Measurements from ENCODE around the gene DEXI.

Gene DEXI
- 10.8 to 20.1 (median 15.7) reads per million in 3 donors for total RNA-seq

DNA sequence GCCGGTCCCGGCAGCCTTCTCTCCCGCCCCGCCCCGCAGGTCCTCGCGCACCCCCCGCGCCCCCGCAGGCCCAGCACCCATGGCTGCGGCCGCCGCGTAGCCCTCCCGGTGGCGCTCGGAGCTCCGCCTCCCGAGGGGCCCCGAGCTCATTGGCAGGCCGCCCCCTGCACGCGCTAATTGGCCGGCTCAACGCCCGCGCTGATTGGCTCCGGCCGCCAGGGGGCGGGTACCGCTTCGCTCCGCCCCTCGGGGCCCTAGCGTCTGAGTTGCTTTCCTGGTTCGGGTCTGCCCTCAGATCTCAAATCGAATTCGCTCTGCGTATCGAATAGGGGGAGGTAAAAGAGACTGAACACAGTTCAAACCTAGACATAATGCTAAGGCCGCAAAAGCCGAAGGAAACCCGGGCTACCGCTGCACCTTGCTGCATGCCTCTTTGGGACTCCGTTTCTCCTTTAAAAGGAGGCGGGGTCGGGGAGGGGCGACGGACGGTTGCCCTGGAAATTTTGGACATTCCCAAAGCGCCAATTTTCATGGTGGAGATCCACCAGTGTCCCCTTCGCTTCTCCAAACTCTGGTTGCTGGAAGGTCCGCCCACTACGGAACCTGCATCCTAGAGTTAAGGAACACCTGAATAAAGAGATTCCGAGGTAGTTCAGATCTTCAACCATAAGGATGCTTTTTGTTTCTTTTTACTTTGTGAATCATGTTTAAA, at the start of gene DEXI:
DEXI (minus strand) TSS at position 117 of the 712 bp plus-strand sequence. CDS start 463 bp downstream, outside the sequence.
- H3K27ac ChIP-seq (ENCODE audit: insufficient read depth, low read length, poor library complexity, severe bottlenecking) = peak within 1 kb of the TSS; percentile 55
- no peaks in the 10 kb centered on the region for H3K36me3 ChIP-seq (ENCODE audit: control insufficient read depth, insufficient read depth, low read length)
- peak; percentile 89 to 92 (median 90) for DNase-seq
- no peaks in the 10 kb centered on the region for H3K27me3 ChIP-seq (replicated peaks; ENCODE audit: control insufficient read depth, insufficient read depth, low read length, poor library complexity, severe bottlenecking)
- no peaks in the 10 kb centered on the region for H3K9me3 ChIP-seq (ENCODE audit: control insufficient read depth, low read length)
- H3K4me1 ChIP-seq (ENCODE audit: control insufficient read depth, insufficient read depth, low read length, poor library complexity, severe bottlenecking) = peaks cover 51% of the 10 kb centered on the region
- peak within 1 kb of the TSS; percentile 63 for H3K4me3 ChIP-seq (ENCODE audit: insufficient read depth, low read depth, low read length, poor library complexity, severe bottlenecking)

DNA sequence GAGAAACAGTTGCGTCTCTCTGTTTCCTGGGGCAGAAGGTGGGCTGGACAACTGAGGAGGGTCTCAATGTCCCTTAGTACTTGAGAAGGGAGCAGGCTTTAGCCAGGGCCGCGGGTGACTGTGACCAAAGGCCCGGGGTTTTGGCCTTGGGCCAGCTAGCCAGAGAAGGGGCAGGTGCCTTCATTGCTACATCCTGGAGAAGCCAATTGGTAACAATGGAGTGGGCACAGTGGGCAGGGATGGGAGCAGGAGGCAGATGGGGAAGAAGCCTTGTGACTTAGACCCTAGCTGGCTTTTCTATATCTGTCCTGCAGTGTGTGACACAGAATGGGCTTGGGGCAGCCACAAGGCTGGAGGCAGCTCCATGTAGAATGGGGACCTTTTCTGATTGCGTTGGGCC, 48.1 kb upstream of the DEXI start:
- no peak overlapping the region for H3K27ac ChIP-seq (ENCODE audit: insufficient read depth, low read length, poor library complexity, severe bottlenecking)
- no peaks in the 10 kb centered on the region for H3K9me3 ChIP-seq (ENCODE audit: control insufficient read depth, low read length)
- no peak for DNase-seq
- peaks cover 5% of the 10 kb centered on the region for H3K36me3 ChIP-seq (ENCODE audit: control insufficient read depth, insufficient read depth, low read length)
- H3K27me3 ChIP-seq (replicated peaks; ENCODE audit: control insufficient read depth, insufficient read depth, low read length, poor library complexity, severe bottlenecking) = no peaks in the 10 kb centered on the region
- H3K4me3 ChIP-seq (ENCODE audit: insufficient read depth, low read depth, low read length, poor library complexity, severe bottlenecking) = no peak overlapping the region
- peaks cover 16% of the 10 kb centered on the region for H3K4me1 ChIP-seq (ENCODE audit: control insufficient read depth, insufficient read depth, low read length, poor library complexity, severe bottlenecking)

DNA sequence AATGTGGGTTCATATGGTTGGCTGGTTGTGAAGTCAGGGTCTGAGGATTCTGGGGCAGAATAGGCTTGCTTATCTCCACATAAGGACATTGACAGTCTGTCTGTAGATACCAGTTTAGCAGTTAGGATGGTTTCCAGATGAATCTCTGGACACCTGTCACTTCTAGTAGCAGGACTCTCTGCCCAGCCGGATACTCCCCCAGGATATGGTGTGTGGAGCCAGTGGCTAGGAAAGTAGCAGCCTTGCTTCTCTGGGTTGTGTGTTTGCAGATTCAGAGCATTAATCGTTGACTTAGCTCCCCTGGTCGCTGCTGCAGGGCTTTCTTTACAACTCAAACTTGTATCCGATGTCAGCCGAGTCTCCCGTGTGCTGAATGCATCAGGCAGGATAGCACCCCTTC, 47.3 kb upstream of the DEXI start:
- no peak overlapping the region for H3K4me3 ChIP-seq (ENCODE audit: insufficient read depth, low read depth, low read length, poor library complexity, severe bottlenecking)
- peaks cover 5% of the 10 kb centered on the region for H3K36me3 ChIP-seq (ENCODE audit: control insufficient read depth, insufficient read depth, low read length)

DNA sequence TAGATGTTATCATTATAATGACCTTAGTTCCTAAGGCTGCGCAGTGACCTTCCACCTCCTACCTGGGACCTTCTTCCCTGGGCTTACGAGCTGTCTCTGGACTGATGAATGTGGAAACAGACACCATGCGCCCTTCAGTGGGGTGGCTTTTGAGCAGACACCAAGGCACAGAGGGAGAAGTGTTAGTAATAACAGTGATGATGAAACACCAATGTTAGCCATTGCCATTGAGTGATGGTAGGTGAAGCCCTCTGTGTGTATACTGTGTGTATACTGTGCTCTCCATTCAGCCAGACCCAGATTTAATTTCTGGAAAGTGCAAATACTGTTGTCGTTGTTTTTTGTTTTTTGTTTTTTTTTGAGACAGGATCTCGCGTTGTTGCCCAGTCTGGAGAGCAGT, 46.6 kb upstream of the DEXI start:
- no peaks in the 10 kb centered on the region for H3K9me3 ChIP-seq (ENCODE audit: control insufficient read depth, low read length)
- peaks cover 16% of the 10 kb centered on the region for H3K4me1 ChIP-seq (ENCODE audit: control insufficient read depth, insufficient read depth, low read length, poor library complexity, severe bottlenecking)
- no peak overlapping the region for H3K4me3 ChIP-seq (ENCODE audit: insufficient read depth, low read depth, low read length, poor library complexity, severe bottlenecking)
- no peaks in the 10 kb centered on the region for H3K36me3 ChIP-seq (ENCODE audit: control insufficient read depth, insufficient read depth, low read length)
- H3K27ac ChIP-seq (ENCODE audit: insufficient read depth, low read length, poor library complexity, severe bottlenecking) = no peak overlapping the region
- no peak for DNase-seq
- H3K27me3 ChIP-seq (replicated peaks; ENCODE audit: control insufficient read depth, insufficient read depth, low read length, poor library complexity, severe bottlenecking) = no peaks in the 10 kb centered on the region

More for the DNA sequence above, 47.3 kb upstream of the DEXI start:
- peaks cover 16% of the 10 kb centered on the region for H3K4me1 ChIP-seq (ENCODE audit: control insufficient read depth, insufficient read depth, low read length, poor library complexity, severe bottlenecking)
- no peaks in the 10 kb centered on the region for H3K9me3 ChIP-seq (ENCODE audit: control insufficient read depth, low read length)
- no peak for DNase-seq
- no peaks in the 10 kb centered on the region for H3K27me3 ChIP-seq (replicated peaks; ENCODE audit: control insufficient read depth, insufficient read depth, low read length, poor library complexity, severe bottlenecking)
- no peak overlapping the region for H3K27ac ChIP-seq (ENCODE audit: insufficient read depth, low read length, poor library complexity, severe bottlenecking)

DNA sequence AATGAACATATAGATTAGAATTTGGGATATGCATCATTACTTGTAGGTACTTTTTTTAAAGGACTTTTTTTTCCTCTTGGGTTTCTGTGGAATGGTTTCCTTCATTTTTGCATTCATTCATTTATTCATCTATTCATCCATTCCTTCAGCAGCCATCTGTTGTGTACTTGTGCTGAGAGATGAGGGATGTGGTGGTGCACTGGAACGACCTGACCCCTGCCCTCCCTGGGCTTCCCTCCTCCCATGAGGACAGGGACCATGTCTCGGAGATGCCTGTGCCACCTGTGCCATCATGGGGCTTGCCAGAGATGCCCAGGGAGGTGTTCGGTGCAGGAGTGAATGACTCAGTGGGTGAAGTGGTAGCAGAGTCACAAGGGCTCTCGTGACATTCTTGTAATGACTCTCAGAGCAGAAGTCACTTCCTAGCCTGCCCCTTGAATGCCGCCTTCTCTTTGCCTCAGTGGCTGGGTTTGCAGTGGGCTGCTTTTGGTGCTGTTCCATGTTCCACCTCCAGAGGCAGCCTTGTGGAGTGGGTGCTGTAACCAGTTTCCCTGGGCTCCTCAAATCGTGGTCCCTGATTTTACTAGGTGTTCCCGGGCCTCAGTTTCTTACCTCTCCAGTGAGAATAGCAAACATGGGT, 46.0 kb upstream of the DEXI start:
- DNase-seq = peak in 1 of 3 donors; percentile 18
- Histone ChIP-seq H3K9me3 (ENCODE audit: control insufficient read depth, low read length) (no peaks in the 10 kb centered on the region), H3K27me3 (replicated peaks; ENCODE audit: control insufficient read depth, insufficient read depth, low read length, poor library complexity, severe bottlenecking) (no peaks in the 10 kb centered on the region), H3K4me1 (ENCODE audit: control insufficient read depth, insufficient read depth, low read length, poor library complexity, severe bottlenecking) (peaks cover 16% of the 10 kb centered on the region), H3K4me3 (ENCODE audit: insufficient read depth, low read depth, low read length, poor library complexity, severe bottlenecking) (no peak overlapping the region), H3K27ac (ENCODE audit: insufficient read depth, low read length, poor library complexity, severe bottlenecking) (no peak overlapping the region), H3K36me3 (ENCODE audit: control insufficient read depth, insufficient read depth, low read length) (no peaks in the 10 kb centered on the region)

DNA sequence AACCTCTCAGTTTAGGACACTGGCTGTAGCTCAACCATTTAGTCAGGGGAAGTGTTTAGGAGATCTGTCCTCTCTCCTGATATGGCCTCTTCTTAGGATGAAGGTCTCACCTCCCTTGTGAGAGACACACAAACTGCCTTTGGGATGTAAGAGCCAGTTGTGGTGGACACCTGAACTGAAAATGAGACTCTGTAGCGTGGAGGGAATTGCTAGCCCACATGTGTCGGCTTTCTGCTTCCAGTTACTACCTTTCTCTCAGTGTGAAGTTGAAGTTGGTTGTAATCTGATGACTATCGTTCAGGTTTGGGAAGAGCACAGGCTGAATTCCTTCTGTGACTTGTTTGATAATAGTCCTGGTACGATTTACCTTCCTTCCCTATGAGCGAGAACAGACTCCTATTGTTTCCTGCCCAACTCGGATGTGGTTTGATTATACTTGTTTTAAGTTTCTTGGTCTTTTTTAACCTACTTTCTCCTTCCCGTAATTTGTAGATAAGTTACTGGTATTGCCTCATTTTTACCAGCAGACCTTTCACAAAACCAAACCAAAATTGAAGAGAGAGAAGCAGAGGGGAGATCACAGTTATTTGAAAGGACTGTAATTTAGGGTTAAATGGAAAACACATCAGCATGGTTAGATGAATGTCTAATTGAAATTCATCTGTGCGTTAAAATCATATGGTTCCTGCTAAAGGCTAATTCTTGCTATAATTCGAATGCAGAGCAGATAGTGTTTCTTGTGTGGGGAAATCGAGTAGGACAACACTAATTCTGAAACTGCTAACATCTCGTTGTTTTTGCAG, 45.3 kb upstream of the DEXI start:
- Histone ChIP-seq H3K36me3 (ENCODE audit: control insufficient read depth, insufficient read depth, low read length) (no peaks in the 10 kb centered on the region), H3K4me3 (ENCODE audit: insufficient read depth, low read depth, low read length, poor library complexity, severe bottlenecking) (no peak overlapping the region), H3K4me1 (ENCODE audit: control insufficient read depth, insufficient read depth, low read length, poor library complexity, severe bottlenecking) (peaks cover 16% of the 10 kb centered on the region), H3K27me3 (replicated peaks; ENCODE audit: control insufficient read depth, insufficient read depth, low read length, poor library complexity, severe bottlenecking) (no peaks in the 10 kb centered on the region), H3K9me3 (ENCODE audit: control insufficient read depth, low read length) (no peaks in the 10 kb centered on the region), H3K27ac (ENCODE audit: insufficient read depth, low read length, poor library complexity, severe bottlenecking) (no peak overlapping the region)
- DNase-seq = no peak

DNA sequence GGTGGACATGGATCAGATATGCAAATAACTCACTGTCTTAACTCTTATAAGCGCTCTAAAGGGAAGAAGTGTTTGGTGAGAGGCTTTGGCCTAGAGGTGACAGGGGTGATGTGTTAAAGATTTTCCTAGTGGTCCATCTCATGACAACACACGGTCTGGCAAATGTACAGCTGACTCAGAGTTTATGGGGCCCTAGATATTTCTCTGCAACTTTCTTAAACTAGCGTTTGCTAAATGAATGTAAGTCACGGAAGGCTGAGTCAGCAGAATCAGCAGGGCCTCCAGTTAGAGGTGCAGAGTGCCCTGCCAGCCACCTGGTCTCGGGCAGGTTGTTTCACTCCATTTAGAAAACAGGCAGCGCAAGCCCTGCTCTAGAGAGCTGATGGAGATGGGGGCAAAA, 42.2 kb upstream of the DEXI start:
- no peaks in the 10 kb centered on the region for H3K27me3 ChIP-seq (replicated peaks; ENCODE audit: control insufficient read depth, insufficient read depth, low read length, poor library complexity, severe bottlenecking)
- H3K27ac ChIP-seq (ENCODE audit: insufficient read depth, low read length, poor library complexity, severe bottlenecking) = no peak overlapping the region
- H3K4me1 ChIP-seq (ENCODE audit: control insufficient read depth, insufficient read depth, low read length, poor library complexity, severe bottlenecking) = peaks cover 16% of the 10 kb centered on the region
- DNase-seq = no peak
- no peaks in the 10 kb centered on the region for H3K9me3 ChIP-seq (ENCODE audit: control insufficient read depth, low read length)
- peaks cover 9% of the 10 kb centered on the region for H3K36me3 ChIP-seq (ENCODE audit: control insufficient read depth, insufficient read depth, low read length)
- H3K4me3 ChIP-seq (ENCODE audit: insufficient read depth, low read depth, low read length, poor library complexity, severe bottlenecking) = no peak overlapping the region

DNA sequence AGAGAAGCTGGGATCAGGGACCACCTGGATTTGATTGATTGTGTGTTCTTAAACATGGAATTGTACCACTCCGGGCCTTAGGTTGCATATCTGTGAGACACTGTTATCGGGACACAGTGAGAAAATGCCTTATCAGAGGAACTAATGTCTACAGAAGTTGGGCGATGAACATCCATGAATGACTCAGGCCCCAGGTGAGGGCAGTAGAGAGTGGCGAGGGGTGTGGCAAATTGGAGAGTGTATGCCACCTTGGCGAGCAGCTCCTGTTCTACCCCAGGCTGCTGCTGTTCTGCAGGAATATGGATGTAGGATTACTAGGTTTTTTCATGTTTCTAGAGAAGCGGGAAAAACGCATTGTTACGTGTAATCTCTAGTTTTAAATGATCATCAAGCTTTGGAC, 40.9 kb upstream of the DEXI start:
- no peak for DNase-seq
- H3K9me3 ChIP-seq (ENCODE audit: control insufficient read depth, low read length) = no peaks in the 10 kb centered on the region
- no peak overlapping the region for H3K27ac ChIP-seq (ENCODE audit: insufficient read depth, low read length, poor library complexity, severe bottlenecking)
- H3K27me3 ChIP-seq (replicated peaks; ENCODE audit: control insufficient read depth, insufficient read depth, low read length, poor library complexity, severe bottlenecking) = no peaks in the 10 kb centered on the region
- H3K4me3 ChIP-seq (ENCODE audit: insufficient read depth, low read depth, low read length, poor library complexity, severe bottlenecking) = no peak overlapping the region
- H3K4me1 ChIP-seq (ENCODE audit: control insufficient read depth, insufficient read depth, low read length, poor library complexity, severe bottlenecking) = peaks cover 7% of the 10 kb centered on the region
- H3K36me3 ChIP-seq (ENCODE audit: control insufficient read depth, insufficient read depth, low read length) = peaks cover 16% of the 10 kb centered on the region

DNA sequence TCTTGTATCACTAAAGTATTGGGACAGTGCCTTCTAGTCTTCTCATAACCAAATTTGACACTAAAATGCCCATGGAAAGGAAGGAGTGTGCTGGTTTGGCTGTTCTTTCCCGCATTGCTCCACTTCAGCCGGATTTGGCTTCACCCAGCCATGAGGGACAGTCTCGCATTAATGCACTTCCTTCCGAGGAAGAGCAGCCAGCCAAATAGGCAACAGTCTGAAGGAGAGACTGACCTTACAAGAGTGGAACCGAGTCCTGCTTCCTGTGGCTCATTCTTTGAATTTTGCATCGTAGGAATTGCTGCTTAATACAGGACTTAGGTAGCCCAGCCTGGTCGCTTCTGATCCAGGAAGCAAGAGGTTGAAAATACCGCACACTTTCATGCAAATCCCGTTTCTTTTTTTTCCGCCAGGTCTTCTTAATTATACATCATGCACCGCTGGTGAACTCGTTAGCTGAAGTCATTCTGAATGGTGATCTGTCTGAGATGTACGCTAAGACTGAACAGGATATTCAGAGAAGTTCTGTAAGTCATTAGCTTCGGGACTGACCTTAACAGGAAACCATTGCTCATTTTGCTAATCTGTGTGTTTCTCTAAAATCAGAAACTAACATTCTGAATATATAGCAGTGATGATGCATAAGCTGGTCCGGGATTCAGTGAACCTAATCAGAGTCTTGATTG, 40.3 kb upstream of the DEXI start:
- Histone ChIP-seq H3K4me1 (ENCODE audit: control insufficient read depth, insufficient read depth, low read length, poor library complexity, severe bottlenecking) (peaks cover 5% of the 10 kb centered on the region), H3K9me3 (ENCODE audit: control insufficient read depth, low read length) (no peaks in the 10 kb centered on the region), H3K4me3 (ENCODE audit: insufficient read depth, low read depth, low read length, poor library complexity, severe bottlenecking) (no peak overlapping the region), H3K27ac (ENCODE audit: insufficient read depth, low read length, poor library complexity, severe bottlenecking) (no peak overlapping the region), H3K27me3 (replicated peaks; ENCODE audit: control insufficient read depth, insufficient read depth, low read length, poor library complexity, severe bottlenecking) (no peaks in the 10 kb centered on the region), H3K36me3 (ENCODE audit: control insufficient read depth, insufficient read depth, low read length) (peaks cover 21% of the 10 kb centered on the region)
- no peak for DNase-seq
